ENCODE measurements around the gene AOPEP. TPM values are rescaled to one million over a fixed set of nuclear protein-coding genes. Genes with fewer than 3 reads are reported as not detected.

The AOPEP gene
- total and polyA plus RNA-seq, 2 donors (not counting 1 experiment from before 2014, with no cell fraction given), result 66.1 to 94.1 TPM

GRCh38 chr9:94860678-94861588, 134.4 kb downstream of the AOPEP start:
- peak overlapping the region; percentile 85 for H3K27ac ChIP-seq (ENCODE audit: insufficient read depth, low read length)
- no peaks in the 10 kb centered on the region for H3K79me2 ChIP-seq (ENCODE audit: control insufficient read depth, insufficient read depth, low read length)

DNA sequence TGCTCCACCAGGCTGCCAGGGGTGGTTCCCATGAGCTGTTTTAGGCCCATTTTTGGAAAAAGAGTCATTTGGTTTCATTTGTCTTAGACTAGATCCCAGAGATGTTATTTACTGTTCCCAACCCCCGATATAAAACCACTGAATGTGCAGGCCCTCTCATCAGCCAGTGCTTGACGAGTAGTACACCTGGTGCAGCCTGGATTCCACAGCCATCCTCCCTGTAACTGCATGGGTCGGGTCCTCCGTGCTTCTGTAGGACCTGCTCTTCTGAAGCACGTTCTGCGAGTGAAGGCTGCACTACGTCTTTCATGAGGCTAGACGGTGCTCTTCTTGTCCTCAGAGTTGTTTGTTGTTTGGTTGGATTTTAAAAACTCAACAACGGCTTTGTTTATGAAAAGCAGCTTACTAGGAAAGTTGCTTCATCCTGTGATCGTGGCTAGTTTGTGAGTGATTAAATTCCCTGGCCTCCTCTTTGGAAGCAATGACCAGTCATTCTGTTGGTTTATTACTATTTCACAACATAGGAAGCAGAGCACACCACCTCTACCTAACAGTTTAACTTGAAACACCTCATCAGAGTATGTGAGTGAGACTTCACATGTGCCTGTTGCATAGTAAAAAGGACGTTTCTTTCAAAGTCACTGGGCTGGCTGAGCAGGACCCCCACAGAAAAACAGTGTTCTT, 135.2 kb downstream of the AOPEP start:
- Histone ChIP-seq H3K79me2 (ENCODE audit: control insufficient read depth, insufficient read depth, low read length) (no peaks in the 10 kb centered on the region), H3K9ac (ENCODE audit: insufficient read depth, low read length) (no peak overlapping the region), H2AFZ (ENCODE audit: low read length) (no peak overlapping the region), H3K36me3 (ENCODE audit: control insufficient read depth, insufficient read depth, low read length) (no peaks in the 10 kb centered on the region), H3K4me2 (ENCODE audit: extremely low read depth, insufficient read depth, low read length) (peak overlapping the region; percentile 54), H3K27me3 (ENCODE audit: control insufficient read depth, insufficient read depth, low read length) (no peaks in the 10 kb centered on the region), H4K20me1 (ENCODE audit: control insufficient read depth, extremely low read depth, insufficient read depth, low read length) (no peaks in the 10 kb centered on the region), H3K9me3 (ENCODE audit: control insufficient read depth, insufficient read depth, low read depth, low read length) (no peaks in the 10 kb centered on the region), H3K27ac (ENCODE audit: insufficient read depth, low read length) (peak overlapping the region; percentile 85), H3K4me3 (replicated peaks in 1 of 4; ENCODE audit: control extremely low read depth in 1 of 4, insufficient read depth in 1 of 4, low read depth in 3 of 4, low read length in 4 of 4) (no peak overlapping the region), H3K4me1 (ENCODE audit: control insufficient read depth, extremely low read depth, insufficient read depth, low read length) (peaks cover 32% of the 10 kb centered on the region)
- peak; percentile 68 to 83 for DNase-seq (ENCODE audit: low read depth in 2 of 2)
- TF ChIP-seq EZH2 (IDR thresholded peaks at IDR 0.05; ENCODE audit: low read length, missing control alignments), result no peak
- TF ChIP-seq, protein P1, sequence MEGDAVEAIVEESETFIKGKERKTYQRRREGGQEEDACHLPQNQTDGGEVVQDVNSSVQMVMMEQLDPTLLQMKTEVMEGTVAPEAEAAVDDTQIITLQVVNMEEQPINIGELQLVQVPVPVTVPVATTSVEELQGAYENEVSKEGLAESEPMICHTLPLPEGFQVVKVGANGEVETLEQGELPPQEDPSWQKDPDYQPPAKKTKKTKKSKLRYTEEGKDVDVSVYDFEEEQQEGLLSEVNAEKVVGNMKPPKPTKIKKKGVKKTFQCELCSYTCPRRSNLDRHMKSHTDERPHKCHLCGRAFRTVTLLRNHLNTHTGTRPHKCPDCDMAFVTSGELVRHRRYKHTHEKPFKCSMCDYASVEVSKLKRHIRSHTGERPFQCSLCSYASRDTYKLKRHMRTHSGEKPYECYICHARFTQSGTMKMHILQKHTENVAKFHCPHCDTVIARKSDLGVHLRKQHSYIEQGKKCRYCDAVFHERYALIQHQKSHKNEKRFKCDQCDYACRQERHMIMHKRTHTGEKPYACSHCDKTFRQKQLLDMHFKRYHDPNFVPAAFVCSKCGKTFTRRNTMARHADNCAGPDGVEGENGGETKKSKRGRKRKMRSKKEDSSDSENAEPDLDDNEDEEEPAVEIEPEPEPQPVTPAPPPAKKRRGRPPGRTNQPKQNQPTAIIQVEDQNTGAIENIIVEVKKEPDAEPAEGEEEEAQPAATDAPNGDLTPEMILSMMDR (conservative IDR thresholded peaks at IDR 0.05 in 1 of 2, IDR thresholded peaks at IDR 0.05 in 1 of 2; ENCODE audit: low read depth in 1 of 2, low read length in 2 of 2), result no peak

More at GRCh38 chr9:94860678-94861588, 134.4 kb downstream of the AOPEP start:
- Histone ChIP-seq H4K20me1 (ENCODE audit: control insufficient read depth, extremely low read depth, insufficient read depth, low read length) (no peaks in the 10 kb centered on the region), H3K36me3 (ENCODE audit: control insufficient read depth, insufficient read depth, low read length) (no peaks in the 10 kb centered on the region), H2AFZ (ENCODE audit: low read length) (no peak overlapping the region), H3K27me3 (ENCODE audit: control insufficient read depth, insufficient read depth, low read length) (no peaks in the 10 kb centered on the region), H3K4me3 (replicated peaks in 1 of 4; ENCODE audit: control extremely low read depth in 1 of 4, insufficient read depth in 1 of 4, low read depth in 3 of 4, low read length in 4 of 4) (no peak overlapping the region), H3K4me1 (ENCODE audit: control insufficient read depth, extremely low read depth, insufficient read depth, low read length) (peaks cover 25% of the 10 kb centered on the region), H3K9me3 (ENCODE audit: control insufficient read depth, insufficient read depth, low read depth, low read length) (no peaks in the 10 kb centered on the region), H3K4me2 (ENCODE audit: extremely low read depth, insufficient read depth, low read length) (peak overlapping the region; percentile 54), H3K9ac (ENCODE audit: insufficient read depth, low read length) (no peak overlapping the region)
- peak; percentile 78 to 100 for DNase-seq (ENCODE audit: low read depth in 2 of 2)
- TF ChIP-seq EZH2 (IDR thresholded peaks at IDR 0.05; ENCODE audit: low read length, missing control alignments), result no peak
- TF ChIP-seq, protein P1 (conservative IDR thresholded peaks at IDR 0.05 in 1 of 2, IDR thresholded peaks at IDR 0.05 in 1 of 2; ENCODE audit: low read depth in 1 of 2, low read length in 2 of 2), result no peak

DNA sequence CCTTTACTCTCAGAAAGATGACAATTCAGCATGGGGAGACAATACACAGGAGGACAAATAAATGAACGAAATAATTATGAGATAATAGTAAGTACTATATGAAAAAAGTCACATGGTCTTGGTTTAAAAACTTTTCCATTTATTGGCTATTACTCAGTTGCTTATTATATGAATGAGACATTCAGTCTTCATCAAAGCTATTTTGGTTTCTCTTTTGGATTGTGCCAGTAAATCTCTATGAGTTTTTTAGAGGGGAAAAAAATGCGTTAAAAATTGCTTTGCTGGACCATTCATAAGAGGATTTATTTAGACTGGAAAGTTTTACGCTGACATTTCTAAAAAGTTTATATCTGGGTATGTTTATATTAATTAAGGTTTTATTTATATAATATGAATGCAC, 137.7 kb downstream of the AOPEP start:
- H3K4me3 ChIP-seq (replicated peaks in 1 of 4; ENCODE audit: control extremely low read depth in 1 of 4, insufficient read depth in 1 of 4, low read depth in 3 of 4, low read length in 4 of 4), result no peak overlapping the region
- DNase-seq (ENCODE audit: low read depth in 2 of 2), result peak in 1 of 2 donors; percentile 39
- no peaks in the 10 kb centered on the region for H3K79me2 ChIP-seq (ENCODE audit: control insufficient read depth, insufficient read depth, low read length)
- H3K9me3 ChIP-seq (ENCODE audit: control insufficient read depth, insufficient read depth, low read depth, low read length), result no peaks in the 10 kb centered on the region
- no peaks in the 10 kb centered on the region for H3K36me3 ChIP-seq (ENCODE audit: control insufficient read depth, insufficient read depth, low read length)
- H3K27ac ChIP-seq (ENCODE audit: insufficient read depth, low read length), result peak overlapping the region; percentile 17
- H3K4me2 ChIP-seq (ENCODE audit: extremely low read depth, insufficient read depth, low read length), result peak overlapping the region; percentile 59
- H3K9ac ChIP-seq (ENCODE audit: insufficient read depth, low read length), result no peak overlapping the region
- no peaks in the 10 kb centered on the region for H4K20me1 ChIP-seq (ENCODE audit: control insufficient read depth, extremely low read depth, insufficient read depth, low read length)
- TF ChIP-seq EZH2 (IDR thresholded peaks at IDR 0.05; ENCODE audit: low read length, missing control alignments), result no peak
- TF ChIP-seq, protein P1 (conservative IDR thresholded peaks at IDR 0.05 in 1 of 2, IDR thresholded peaks at IDR 0.05 in 1 of 2; ENCODE audit: low read depth in 1 of 2, low read length in 2 of 2), result no peak
- no peak overlapping the region for H2AFZ ChIP-seq (ENCODE audit: low read length)
- peaks cover 44% of the 10 kb centered on the region for H3K4me1 ChIP-seq (ENCODE audit: control insufficient read depth, extremely low read depth, insufficient read depth, low read length)
- no peaks in the 10 kb centered on the region for H3K27me3 ChIP-seq (ENCODE audit: control insufficient read depth, insufficient read depth, low read length)
